SKM-1 treated with dmso at 0.1 percent for 144 hours (cell line): ENCODE data around the gene ACCSL.

Experiments used
- DNase-seq: peaks from one replicate; lab custom pipeline; 2025; ENCODE audit not compliant: unreplicated experiment; lab: John Stamatoyannopoulos, UW

ACCSL gene

DNA sequence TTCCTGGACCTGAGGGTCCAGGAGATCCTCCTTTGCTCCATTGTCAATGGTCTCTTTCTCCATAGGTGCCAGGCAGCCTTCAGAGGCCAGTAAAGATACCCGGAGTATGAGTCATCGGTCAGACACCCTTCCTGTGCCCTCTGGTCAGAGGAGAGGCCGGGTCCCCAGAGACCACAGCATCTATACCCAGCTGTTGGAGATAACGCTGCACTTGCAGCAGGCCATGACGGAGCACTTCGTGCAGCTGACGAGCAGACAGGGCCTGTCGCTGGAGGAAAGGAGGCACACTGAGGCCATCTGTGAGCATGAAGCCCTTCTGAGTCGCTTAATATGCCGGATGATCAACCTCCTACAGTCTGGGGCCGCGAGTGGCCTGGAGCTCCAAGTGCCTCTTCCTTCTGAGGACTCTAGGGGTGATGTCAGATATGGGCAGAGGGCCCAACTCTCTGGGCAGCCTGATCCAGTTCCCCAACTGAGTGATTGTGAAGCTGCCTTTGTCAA is at the start of gene ACCSL:
TSS of gene ACCSL (plus strand) at position 51 of the 501 bp plus-strand sequence. CDS start at position 107, 56 bp downstream.
- DNase-seq: no peak

DNA sequence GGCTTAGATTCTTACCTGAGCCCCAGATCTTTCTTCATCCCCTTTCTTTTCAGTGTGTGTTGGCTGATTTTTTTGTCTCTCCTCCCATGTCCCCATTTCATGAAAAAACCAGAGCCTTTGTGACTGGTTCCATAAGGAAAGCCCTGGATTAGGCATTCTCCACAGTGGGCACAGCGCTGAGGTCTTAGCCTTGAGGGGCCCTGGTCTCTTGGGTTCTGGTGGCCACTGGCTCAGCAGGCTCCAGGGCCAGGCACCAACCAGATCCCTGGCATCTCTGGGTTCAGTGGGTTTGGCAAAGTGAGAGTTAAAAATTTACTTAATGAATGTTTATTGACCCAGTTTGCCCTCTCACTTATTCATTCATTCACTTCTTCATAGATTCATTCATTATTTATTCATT is 49.5 kb upstream of the ACCSL start:
- no peak for DNase-seq

DNA sequence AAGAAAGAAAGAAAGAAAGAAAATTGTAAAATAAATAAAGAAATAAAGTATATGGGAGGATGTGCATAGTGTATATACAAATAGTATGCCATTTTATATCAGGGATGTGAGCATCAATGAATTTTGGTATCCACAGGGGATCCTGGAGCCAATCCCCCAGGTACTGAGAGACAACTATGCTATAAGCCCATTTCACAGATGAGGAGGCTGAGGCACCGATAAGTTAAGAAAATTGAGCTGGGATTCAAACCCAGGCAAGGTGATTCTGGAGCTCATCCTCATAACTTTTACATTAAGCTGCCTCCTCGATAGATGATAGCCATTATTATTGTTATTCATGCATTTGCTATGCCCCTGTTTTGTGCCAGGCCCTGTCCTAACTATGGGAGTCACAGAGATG is 47.0 kb upstream of the ACCSL start:
- DNase-seq: no peak

GRCh38 chr11:44002191-44003093 is 45.3 kb upstream of the ACCSL start:
- DNase-seq: no peak

- no peak for DNase-seq
Observed at GRCh38 chr11:44003736-44004451, 43.9 kb upstream of the ACCSL start.

GRCh38 chr11:44004452-44005062 is 43.2 kb upstream of the ACCSL start:
- no peak for DNase-seq

GRCh38 chr11:44005063-44005701 is 42.6 kb upstream of the ACCSL start:
- DNase-seq: no peak

GRCh38 chr11:44005956-44006355 is 41.8 kb upstream of the ACCSL start:
- no peak for DNase-seq

DNA sequence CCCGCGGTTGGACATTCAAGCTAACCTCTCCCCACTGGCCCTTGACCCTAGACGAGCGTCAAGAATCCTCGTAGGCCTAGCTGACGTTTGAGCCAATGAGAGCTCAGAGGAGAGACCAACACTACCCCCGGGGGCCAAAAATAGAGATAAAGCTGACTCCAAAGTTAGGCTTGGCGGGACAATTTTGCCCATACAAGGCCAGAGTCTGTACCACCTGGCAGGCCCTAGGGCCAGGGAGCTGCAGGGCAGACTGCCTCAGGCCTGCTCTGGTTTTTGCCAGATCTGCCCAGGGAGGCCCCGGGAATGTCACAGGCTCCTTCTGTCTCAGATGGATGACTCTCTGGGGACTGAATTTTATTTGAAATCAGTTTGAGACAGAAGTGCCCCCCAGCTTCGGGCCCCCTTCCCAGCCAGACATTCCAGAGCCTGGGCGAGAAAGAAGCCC is 40.8 kb upstream of the ACCSL start:
- no peak for DNase-seq

- no peak for DNase-seq
Observed at GRCh38 chr11:44007481-44008087, 40.2 kb upstream of the ACCSL start.

DNA sequence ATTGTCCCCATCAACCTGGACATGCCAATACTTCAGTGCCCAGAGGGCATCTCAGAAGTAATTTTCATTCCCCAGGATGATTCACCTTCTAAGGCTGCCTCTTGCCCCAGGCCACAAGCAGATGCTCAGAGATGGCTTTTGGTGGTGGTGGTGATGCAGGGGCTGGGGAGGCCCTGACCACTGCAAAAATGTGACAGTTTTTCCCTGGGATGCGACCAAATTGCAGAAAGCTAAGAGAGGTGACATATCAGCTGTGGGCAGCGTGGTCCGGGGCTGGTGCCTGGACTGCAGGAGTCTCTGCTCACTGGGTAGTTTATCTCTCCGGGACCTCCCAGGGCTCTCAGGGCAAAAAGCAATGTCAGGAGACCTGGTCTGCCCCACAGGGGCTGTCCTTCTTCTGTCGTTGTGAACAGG is 39.7 kb upstream of the ACCSL start:
- DNase-seq: no peak

- DNase-seq: no peak
Observed at GRCh38 chr11:44008698-44009097, 39.1 kb upstream of the ACCSL start.

GRCh38 chr11:44010789-44011251 is 37.0 kb upstream of the ACCSL start:
- DNase-seq: no peak

DNA sequence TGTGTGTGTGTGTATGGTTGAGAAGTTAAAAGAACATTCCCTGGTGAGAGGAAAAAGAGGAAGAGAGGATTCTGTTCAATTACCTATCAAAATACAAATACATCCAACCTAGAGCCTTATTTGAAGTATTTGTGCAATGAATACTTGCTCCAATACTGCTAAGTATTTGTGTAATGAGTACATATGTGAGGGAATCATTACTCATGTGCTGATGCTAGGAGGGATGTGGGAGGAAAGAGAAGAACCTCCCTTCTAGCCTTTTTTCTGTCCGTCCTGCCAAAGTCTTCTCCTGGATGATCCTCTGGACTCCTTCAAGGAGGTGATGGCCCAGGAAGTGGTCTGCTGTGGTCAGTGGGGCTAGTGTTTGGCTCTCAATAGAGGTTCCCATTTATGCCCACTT is 36.0 kb upstream of the ACCSL start:
- DNase-seq: no peak

DNA sequence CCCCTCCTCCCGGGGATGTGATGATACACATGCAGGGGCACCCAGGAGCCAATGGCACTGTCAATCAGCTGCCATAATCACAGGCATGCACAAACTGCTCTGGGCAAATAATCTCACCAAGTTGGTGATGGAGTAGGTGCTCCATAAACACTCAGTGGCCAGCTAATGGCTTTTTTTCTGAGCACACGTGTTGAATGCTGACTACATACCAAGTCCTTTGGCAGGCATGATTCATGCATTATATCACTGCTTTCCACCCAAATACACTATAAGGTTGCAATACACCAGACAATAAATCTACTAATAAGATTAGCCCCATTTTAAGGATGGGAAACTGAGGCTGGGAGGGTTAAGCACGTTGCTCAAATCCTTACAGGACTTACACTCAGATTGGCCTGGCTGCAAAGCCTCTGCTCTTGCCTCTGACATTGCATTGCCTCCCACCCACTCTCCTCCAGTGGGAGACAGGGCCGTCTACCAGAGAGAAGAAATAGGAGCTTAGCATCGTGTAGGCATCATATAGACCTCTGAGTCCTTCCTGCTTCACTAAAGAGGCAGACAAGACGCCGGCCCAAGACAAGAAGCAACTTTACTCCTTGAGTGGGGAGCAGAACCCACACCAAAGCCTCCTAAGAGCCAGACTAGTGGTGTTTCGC is 32.7 kb upstream of the ACCSL start:
- no peak for DNase-seq

- DNase-seq: no peak
Observed at GRCh38 chr11:44015624-44016007, 32.2 kb upstream of the ACCSL start.

DNA sequence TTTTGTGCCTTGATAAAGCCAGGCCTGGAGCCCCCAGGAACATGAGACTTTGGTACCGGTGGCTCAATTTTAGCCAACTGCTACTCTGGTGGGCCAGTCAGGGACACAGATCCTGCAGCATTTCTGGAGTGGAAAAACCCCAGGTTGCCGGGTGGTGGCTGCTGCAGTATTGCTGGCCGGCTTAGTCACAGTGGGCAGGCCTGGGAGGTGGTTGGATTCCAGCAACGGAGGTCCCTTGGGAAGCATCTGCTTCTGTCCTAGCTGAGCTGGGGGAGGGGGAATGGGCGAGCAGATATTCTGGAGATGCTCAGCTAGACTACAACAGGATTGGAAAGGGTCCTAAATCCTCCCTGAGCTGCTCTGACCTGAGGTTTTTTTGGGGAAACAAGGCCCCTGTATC is 31.6 kb upstream of the ACCSL start:
- DNase-seq: no peak

DNA sequence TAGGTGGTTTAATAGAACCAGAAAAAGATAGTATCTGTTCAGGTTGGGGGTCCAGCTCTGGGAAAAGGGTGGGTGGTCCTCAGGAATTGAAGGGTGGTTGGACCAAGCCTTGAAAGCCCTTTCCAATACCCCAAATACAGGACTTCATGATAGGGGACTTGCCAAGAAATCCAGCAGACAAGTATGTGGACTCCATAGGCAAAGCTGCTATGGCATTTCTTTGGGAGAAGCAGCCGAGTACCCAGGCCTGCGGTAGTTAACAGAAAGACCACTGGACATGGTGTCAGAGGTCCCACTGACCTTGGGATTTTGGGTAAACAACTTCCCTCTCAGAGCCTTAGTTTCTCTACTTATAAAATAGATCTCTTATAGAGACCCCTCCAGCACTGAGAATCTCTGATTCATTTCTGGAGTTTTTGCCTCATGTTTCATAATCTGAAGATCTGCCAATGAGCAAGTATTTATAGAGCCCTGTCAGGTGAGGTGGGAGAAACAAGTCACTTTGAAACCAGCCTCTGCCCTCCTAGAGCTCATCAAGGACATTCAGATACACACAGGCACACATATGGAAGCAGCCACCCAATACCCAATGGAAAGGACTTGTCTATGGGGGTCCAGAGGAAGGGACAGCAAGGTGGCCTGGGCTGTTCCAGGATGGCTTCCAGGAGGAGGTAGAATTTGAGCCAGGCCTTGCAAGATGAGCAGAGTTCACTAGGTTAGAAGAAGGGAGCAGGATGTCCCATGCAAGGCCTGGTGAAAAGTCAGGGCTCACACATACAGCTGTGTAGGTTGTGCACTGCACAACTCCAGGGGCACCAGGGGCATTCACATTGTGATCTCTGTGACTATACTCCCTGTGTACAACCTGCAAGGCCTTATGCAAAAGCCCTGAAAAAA is 31.0 kb upstream of the ACCSL start:
- no peak for DNase-seq
